Activated CD4-positive, alpha-beta memory T cell treated with anti-CD3 and anti-CD28 coated beads, Interleukin-2, amount 10 ng/mL, durations not matched to agents 7 days and 5 days (primary cell): ENCODE results near the gene HRH2. TPM values are rescaled to one million over a fixed set of nuclear protein-coding genes. Genes with fewer than 3 reads are reported as not detected.
"Not testable (repeated sequence)": the region's sequence is repeated elsewhere in the genome, so short reads cannot be mapped to it uniquely, and the experiment has no call there.

Experiments used
- CTCF ChIA-PET: fragments of 350-600 bp; sonication (Branson Sonifier 250); formaldehyde crosslinking; loops from one replicate; lab custom pipeline; 2021; ENCODE audit warnings: antibody characterized with exemption, inconsistent platforms; lab: Charles Lee
- POLR2A ChIA-PET: fragments of 350-600 bp; sonication (Branson Sonifier 250); formaldehyde crosslinking; loops from one replicate; lab custom pipeline; 2021; ENCODE audit warnings: antibody characterized with exemption; lab: Charles Lee
- DNase-seq: peaks from one replicate; pipeline ENCODE4 v3.0.0-alpha.2; 2020
- H3K27ac Mint-ChIP-seq: one replicate; pipeline ENCODE4 v1.8.0; 2021; ENCODE audit warnings: mild to moderate bottlenecking, mixed read lengths
- H3K27me3 Mint-ChIP-seq: one replicate; pipeline ENCODE4 v1.8.0; 2021; ENCODE audit warnings: mixed read lengths
- H3K36me3 Mint-ChIP-seq: one replicate; pipeline ENCODE4 v1.8.0; 2021; ENCODE audit warnings: low read depth, mixed read lengths
- H3K4me1 Mint-ChIP-seq: one replicate; pipeline ENCODE4 v1.8.0; 2021; ENCODE audit warnings: mixed read lengths
- H3K4me3 Mint-ChIP-seq: one replicate; pipeline ENCODE4 v1.8.0; 2021; ENCODE audit warnings: mild to moderate bottlenecking, mixed read lengths
- H3K9me3 Mint-ChIP-seq: one replicate; pipeline ENCODE4 v1.8.0; 2021; ENCODE audit warnings: mixed read lengths
- total RNA-seq, 2 experiments: library from RNA; stranded (reverse); gene quantifications; one replicate each; pipeline ENCODE4 v1.2.3, GENCODE V29; 2021

HRH2 gene
- total RNA-seq = 10 to 100 TPM; 13.4 to 13.7 TPM

DNA sequence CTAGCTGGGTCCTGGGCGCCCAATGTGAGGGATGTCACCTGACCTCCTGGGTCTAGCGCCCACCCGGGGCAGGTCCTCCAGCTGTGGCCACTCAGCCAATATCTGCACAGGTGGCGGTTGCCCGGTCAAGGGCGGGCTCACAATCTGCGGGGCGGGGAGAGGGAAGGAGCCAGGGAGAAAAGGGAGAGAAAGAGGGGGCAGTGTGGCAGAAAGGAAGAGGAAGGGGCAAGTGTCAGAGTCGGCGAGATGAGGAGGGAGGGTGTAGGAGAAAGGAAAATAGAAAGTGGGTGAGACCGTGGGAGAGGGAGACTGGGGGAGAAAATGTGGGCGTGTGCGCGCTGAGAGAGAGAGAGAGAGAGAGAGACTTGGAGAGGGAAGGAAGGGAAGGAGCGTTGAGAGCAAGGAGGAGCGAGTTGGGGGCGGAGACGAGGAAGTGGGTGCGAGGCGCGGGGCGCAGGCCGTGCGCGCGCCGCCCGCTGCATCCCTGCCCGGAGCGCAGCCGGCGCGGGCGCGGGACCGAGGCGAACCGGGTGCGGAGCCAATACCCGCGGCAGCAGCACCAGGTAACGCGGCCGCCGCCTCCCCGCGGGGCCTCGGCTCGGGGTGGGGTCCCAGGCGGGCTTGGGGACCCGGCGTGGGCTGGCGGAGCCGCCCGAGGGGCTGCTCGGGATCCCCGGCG is at the start of gene HRH2:
TSS of gene HRH2 (plus strand) at position 479 of the 679 bp plus-strand sequence. CDS start 25,163 bp downstream, outside the sequence.
- Mint-ChIP-seq H3K4me3 (peak within 1 kb of the TSS; percentile 91), H3K27me3 (peaks cover 6% of the 10 kb centered on the region), H3K4me1 (peaks cover 76% of the 10 kb centered on the region), H3K36me3 (peaks cover 22% of the 10 kb centered on the region), H3K27ac (peak within 1 kb of the TSS; percentile 70), H3K9me3 (peaks cover 4% of the 10 kb centered on the region)
- peak; percentile 65 for DNase-seq
- POLR2A ChIA-PET = interaction anchor here (0.7 to 1.0 kb wide), 2 partner anchors 39 to 49 kb away, joined by 3 read pairs; no protein-coding TSS in a partner anchor
- CTCF ChIA-PET = no interaction called here

DNA sequence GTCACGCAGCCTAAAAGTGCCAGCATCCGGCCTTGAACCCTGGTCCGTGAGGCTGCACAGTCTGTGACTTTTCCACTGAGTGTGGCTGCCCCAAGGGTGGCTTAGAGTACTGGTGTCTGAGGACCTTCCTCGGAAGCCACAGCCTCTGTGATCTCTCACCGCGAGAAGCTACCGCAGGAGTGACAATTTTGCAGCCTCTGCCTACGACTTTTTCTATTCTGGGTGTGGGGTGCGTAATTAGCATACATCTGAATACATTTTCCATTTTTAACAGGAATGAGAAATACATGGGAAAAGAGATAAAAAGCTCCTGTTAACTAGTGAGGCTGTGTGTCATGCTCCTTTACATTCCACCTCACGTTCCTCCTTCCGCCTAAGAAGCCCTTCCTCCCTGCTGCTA is 48.3 kb upstream of the HRH2 start:
- peaks cover 3% of the 10 kb centered on the region for H3K9me3 Mint-ChIP-seq
- H3K36me3 Mint-ChIP-seq = no peaks in the 10 kb centered on the region
- peaks cover 26% of the 10 kb centered on the region for H3K27me3 Mint-ChIP-seq
- DNase-seq = peak; percentile 17
- H3K27ac Mint-ChIP-seq = no peak overlapping the region
- ChIA-PET CTCF (no interaction called here), POLR2A (interaction anchor here (0.8 to 1.7 kb wide), 2 partner anchors 8 to 44 kb away, joined by 3 to 5 read pairs; no protein-coding TSS in a partner anchor)
- H3K4me3 Mint-ChIP-seq = no peak overlapping the region
- H3K4me1 Mint-ChIP-seq = peaks cover 8% of the 10 kb centered on the region

GRCh38 chr5:175610381-175610780 is 47.5 kb upstream of the HRH2 start:
- ChIA-PET POLR2A (interaction anchor here (1.7 kb wide), 1 partner anchor 43 kb away, joined by 5 read pairs; no protein-coding TSS in a partner anchor), CTCF (no interaction called here)
- no peak overlapping the region for H3K4me3 Mint-ChIP-seq

DNA sequence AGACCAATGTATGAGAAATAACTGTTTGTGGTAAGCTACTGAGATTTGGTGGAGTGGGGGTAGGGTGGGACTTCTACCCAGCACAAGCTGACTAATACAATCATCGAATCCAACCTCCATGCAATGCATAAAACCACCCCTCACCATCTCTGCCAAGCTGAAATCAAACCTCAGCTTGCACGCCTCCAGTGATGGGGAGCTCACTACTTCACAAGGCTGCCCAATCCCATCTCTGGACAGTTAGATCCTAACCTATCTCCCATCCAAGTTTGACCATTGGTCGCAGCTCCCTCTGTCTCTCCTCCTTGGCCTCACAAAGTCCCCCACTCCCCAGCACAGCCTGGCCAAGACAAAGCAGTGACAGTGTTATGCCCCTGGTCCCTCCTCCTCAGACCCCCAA is 47.0 kb upstream of the HRH2 start:
- peaks cover 8% of the 10 kb centered on the region for H3K4me1 Mint-ChIP-seq
- H3K27ac Mint-ChIP-seq = no peak overlapping the region
- POLR2A ChIA-PET = interaction anchor here (1.7 kb wide), 1 partner anchor 42 kb away, joined by 5 read pairs; no protein-coding TSS in a partner anchor
- H3K27me3 Mint-ChIP-seq = peaks cover 19% of the 10 kb centered on the region
- no peak for DNase-seq
- no peak overlapping the region for H3K4me3 Mint-ChIP-seq
- CTCF ChIA-PET = no interaction called here
- peaks cover 3% of the 10 kb centered on the region for H3K9me3 Mint-ChIP-seq
- no peaks in the 10 kb centered on the region for H3K36me3 Mint-ChIP-seq

More at GRCh38 chr5:175610381-175610780, 47.5 kb upstream of the HRH2 start:
- DNase-seq = no peak
- H3K36me3 Mint-ChIP-seq = no peaks in the 10 kb centered on the region
- peaks cover 19% of the 10 kb centered on the region for H3K27me3 Mint-ChIP-seq
- H3K9me3 Mint-ChIP-seq = peaks cover 3% of the 10 kb centered on the region
- peaks cover 8% of the 10 kb centered on the region for H3K4me1 Mint-ChIP-seq
- H3K27ac Mint-ChIP-seq = no peak overlapping the region

DNA sequence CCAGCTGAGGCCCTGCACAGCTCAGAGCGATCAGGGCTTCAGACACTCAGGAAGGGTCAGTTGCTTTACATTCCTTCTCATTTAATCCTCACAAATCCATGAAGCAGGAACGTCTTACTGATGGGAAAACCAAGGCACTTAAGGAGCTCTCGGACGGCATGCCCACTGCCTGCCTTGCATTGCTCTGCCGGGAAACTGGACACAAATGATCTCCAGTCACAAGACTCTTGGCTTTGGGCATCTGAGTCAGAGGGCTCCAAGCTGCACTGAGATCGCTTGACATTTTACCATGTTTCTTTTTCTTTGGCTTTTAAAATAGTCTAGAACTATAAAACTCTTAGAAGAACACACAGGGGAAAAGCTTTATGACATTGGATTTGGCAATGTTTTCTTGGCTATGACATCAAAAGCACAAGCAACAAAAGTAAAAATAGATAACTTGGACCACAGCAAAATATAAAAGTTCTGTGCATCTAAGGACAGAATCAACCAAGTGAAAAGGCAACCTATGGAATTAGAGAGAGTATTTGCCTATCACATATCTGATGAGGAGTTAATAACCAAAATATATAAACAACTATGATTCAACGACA is 43.6 kb upstream of the HRH2 start:
- POLR2A ChIA-PET = no interaction called here
- H3K4me3 Mint-ChIP-seq = no peak overlapping the region
- CTCF ChIA-PET = no interaction called here
- H3K27ac Mint-ChIP-seq = no peak overlapping the region
- peaks cover 3% of the 10 kb centered on the region for H3K9me3 Mint-ChIP-seq
- H3K4me1 Mint-ChIP-seq = peaks cover 8% of the 10 kb centered on the region
- DNase-seq = no peak
- no peaks in the 10 kb centered on the region for H3K36me3 Mint-ChIP-seq
- H3K27me3 Mint-ChIP-seq = peaks cover 18% of the 10 kb centered on the region

DNA sequence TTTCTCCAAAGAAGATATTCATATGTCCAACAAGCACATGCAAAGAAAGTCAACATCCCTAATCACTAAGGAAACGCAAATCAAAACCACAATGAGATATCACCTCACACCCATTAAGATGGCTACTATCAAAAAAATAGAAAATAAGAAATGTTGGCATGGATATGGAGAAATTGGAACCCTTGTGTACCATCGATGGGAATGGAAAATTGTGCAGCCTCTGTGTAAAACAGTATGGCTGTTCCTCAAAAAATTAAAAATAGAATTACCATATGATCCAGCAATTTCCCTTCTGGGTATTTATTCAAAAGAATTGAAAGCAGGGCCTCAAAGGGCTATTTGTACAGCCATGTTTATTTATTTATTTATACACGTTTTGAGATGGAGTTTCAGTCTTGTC is 43.0 kb upstream of the HRH2 start:
- peaks cover 3% of the 10 kb centered on the region for H3K9me3 Mint-ChIP-seq
- no peak overlapping the region for H3K4me3 Mint-ChIP-seq
- CTCF ChIA-PET = no interaction called here
- peaks cover 4% of the 10 kb centered on the region for H3K4me1 Mint-ChIP-seq
- no peak for DNase-seq
- POLR2A ChIA-PET = no interaction called here
- no peak overlapping the region for H3K27ac Mint-ChIP-seq
- H3K36me3 Mint-ChIP-seq = no peaks in the 10 kb centered on the region
- H3K27me3 Mint-ChIP-seq = peaks cover 18% of the 10 kb centered on the region

DNA sequence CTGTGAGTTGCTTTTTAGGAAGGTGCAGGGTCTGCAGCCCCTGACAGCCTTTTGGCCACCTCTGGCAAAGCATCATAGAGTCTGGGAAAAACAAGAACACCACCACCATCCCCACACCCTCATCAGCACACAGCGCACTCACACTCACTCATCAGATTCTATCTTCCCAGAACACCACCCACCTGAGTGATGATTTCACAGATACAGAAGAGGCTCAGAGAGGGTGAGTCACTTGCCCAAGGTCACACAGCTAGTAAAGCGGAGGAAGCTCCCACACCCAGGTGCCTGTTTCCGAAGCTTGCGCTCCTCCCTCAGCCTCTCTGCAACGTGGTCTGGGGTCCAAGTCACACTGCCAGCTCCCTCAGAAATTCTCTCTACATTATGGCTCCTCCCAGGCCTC is 41.8 kb upstream of the HRH2 start:
- H3K36me3 Mint-ChIP-seq = no peaks in the 10 kb centered on the region
- no peak for DNase-seq
- H3K9me3 Mint-ChIP-seq = peaks cover 3% of the 10 kb centered on the region
- H3K27me3 Mint-ChIP-seq = peaks cover 13% of the 10 kb centered on the region
- ChIA-PET POLR2A (no interaction called here), CTCF (no interaction called here)
- H3K4me3 Mint-ChIP-seq = no peak overlapping the region
- H3K4me1 Mint-ChIP-seq = peaks cover 2% of the 10 kb centered on the region
- no peak overlapping the region for H3K27ac Mint-ChIP-seq

DNA sequence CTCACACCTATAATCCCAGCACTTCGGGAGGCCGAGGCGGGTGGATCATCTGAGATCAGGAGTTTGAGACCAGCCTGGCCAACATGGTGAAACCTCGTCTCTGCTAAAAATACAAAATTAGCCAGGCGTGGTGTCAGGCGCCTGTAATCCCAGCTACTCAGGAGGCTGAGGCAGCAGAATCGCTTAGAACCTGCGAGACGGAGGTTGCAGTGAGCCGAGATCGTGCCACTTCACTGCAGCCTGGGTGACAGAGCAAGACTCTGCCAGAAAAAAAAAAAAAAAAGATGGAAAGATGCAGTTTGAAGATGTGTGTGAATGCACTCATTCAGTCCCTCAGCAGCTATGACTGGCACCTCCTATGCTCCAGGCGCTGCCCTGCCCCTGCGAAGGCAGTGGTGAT is 41.3 kb upstream of the HRH2 start:
- POLR2A ChIA-PET, CTCF ChIA-PET, H3K27ac Mint-ChIP-seq: not testable (repeated sequence)

GRCh38 chr5:175617447-175617846 is 40.4 kb upstream of the HRH2 start:
- Mint-ChIP-seq H3K4me1 (peaks cover 2% of the 10 kb centered on the region), H3K9me3 (no peaks in the 10 kb centered on the region), H3K36me3 (no peaks in the 10 kb centered on the region), H3K27me3 (peaks cover 11% of the 10 kb centered on the region), H3K4me3 (no peak overlapping the region), H3K27ac (no peak overlapping the region)
- POLR2A ChIA-PET = no interaction called here
- no peak for DNase-seq
- CTCF ChIA-PET = no interaction called here

More for the DNA sequence above, 41.3 kb upstream of the HRH2 start:
- not testable (repeated sequence) for H3K36me3 Mint-ChIP-seq, DNase-seq, H3K4me3 Mint-ChIP-seq, H3K9me3 Mint-ChIP-seq, H3K4me1 Mint-ChIP-seq
- peaks cover 11% of the 10 kb centered on the region for H3K27me3 Mint-ChIP-seq

DNA sequence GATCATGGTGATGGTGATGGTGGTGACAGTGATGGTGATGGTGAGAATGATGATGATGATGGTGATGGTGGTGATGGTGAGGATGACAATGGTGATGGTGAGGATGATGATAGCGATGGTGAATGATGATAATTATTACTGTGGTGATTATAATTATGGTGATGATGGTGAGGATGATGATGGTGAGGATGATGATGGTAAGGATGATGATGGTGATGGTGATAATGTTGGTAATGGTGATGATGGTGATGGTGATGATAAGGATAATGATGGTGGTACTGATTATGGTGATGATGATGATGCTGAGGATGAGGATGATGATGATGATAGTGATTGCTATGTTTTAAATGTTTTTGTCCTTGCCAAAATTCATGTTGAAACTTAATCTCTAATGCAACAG is 37.3 kb upstream of the HRH2 start:
- POLR2A ChIA-PET = no interaction called here
- Mint-ChIP-seq H3K4me3 (no peak overlapping the region), H3K27ac (no peak overlapping the region), H3K4me1 (peaks cover 2% of the 10 kb centered on the region), H3K27me3 (peaks cover 5% of the 10 kb centered on the region), H3K36me3 (peaks cover 3% of the 10 kb centered on the region), H3K9me3 (peaks cover 5% of the 10 kb centered on the region)
- no peak for DNase-seq
- CTCF ChIA-PET = no interaction called here

DNA sequence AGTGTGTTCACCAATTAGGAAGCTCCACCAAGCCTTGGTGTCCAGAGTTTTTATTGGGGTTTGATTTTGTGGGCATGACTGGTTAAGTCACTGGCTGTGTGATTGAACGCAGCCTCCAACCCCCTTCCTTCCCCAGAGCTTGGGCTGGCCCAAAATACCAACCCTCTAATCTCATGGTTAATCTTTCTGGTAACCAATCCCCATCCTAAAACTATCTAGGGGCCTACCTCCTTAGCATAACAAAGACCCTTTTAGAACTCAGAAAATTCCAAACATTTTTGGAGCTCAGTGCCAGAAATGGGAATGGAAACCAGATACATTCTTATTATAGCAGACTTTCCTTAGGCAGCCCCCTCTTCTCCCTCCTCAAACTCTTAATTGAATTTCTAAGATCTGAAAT is 35.9 kb upstream of the HRH2 start:
- Mint-ChIP-seq H3K27ac (no peak overlapping the region), H3K4me3 (no peak overlapping the region), H3K9me3 (peaks cover 12% of the 10 kb centered on the region), H3K27me3 (peaks cover 5% of the 10 kb centered on the region), H3K36me3 (peaks cover 9% of the 10 kb centered on the region), H3K4me1 (no peaks in the 10 kb centered on the region)
- ChIA-PET POLR2A (no interaction called here), CTCF (no interaction called here)
- no peak for DNase-seq

DNA sequence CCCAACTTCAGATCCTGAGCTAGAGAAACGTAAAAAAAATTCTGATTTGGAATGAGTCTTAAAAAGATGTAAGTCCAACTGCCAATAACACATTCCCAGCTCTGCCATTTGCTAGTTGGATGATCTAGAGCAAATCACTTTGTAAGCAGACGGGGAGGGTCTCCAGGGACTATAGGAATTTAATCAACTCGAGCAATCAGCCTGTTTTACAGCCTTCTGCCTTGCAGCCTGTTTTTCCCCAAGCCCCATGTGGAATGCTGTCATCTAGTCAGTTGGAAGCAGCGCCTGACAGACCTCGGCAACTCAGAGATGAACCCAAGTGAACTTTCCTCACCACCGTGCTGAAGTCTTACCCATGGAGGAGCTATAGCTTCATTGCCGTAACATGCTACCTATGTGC is 34.8 kb upstream of the HRH2 start:
- H3K4me1 Mint-ChIP-seq = no peaks in the 10 kb centered on the region
- CTCF ChIA-PET = no interaction called here
- peaks cover 5% of the 10 kb centered on the region for H3K27me3 Mint-ChIP-seq
- no peak overlapping the region for H3K27ac Mint-ChIP-seq
- peaks cover 9% of the 10 kb centered on the region for H3K36me3 Mint-ChIP-seq
- POLR2A ChIA-PET = no interaction called here
- no peak overlapping the region for H3K4me3 Mint-ChIP-seq
- no peak for DNase-seq
- H3K9me3 Mint-ChIP-seq = peaks cover 15% of the 10 kb centered on the region

DNA sequence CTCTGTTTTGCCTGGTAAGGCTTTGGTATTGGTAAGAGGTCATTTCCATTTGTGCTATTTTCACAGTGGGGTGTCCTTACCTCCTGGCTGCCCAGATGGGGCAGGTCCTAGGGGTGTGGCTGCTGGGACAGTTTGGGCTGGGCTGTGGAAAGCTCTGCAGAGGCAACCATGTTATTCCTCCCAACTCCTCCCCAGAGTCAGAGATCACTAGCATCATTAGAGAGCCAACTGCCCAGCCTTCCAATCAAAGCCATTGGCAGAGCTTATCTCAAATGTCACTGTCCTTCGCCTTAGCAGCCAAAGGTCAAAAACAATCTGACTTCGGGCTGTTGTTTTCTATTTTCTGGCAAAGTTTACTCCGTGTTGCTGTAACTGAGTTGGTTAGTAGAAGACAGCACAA is 33.6 kb upstream of the HRH2 start:
- DNase-seq = no peak
- Mint-ChIP-seq H3K36me3 (peaks cover 9% of the 10 kb centered on the region), H3K4me1 (no peaks in the 10 kb centered on the region), H3K9me3 (peaks cover 20% of the 10 kb centered on the region), H3K4me3 (no peak overlapping the region), H3K27me3 (peaks cover 5% of the 10 kb centered on the region), H3K27ac (no peak overlapping the region)
- ChIA-PET POLR2A (no interaction called here), CTCF (no interaction called here)
